ENCODE data around the gene SLC37A1.

Gene SLC37A1

DNA sequence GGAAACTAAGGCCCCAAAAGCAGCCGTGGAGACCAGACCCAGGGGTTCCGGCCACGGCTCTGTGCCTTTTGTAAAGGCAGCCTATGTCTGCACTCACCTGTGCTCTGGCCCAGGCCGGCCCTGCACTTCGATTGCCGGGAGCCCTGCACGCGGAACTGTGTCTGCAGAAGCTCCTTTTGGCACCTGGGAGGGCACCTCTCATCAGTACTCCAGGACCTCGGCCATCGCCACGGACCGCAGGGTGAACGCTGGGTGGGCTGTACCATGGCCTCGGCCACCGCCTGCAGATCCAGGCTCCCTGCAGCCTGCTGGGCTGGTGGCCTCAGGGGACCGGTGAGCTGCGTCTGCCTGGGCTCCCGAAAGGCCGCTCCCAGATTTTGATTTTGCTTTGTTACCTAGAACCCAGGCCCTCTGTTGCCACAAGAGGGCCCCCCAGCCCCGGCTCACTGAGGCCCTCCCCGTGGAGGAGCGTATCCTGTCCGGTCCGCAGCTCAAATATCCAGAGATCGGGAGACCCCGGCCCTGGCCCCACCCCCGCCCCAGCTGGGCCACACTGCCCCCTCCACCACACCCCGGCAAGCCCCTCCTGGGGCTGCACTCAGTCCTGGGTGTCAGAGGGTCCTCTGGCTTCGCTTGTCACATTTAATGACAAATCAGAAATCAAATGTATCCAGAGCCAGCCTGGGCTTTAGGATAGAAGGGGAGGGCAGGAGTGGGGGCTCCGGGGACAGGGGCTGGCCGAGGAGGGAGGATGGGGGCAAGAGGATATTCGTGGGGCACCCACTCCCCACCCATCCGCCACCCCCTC lies 79.6 kb downstream of the SLC37A1 start (continued):
- TF ChIP-seq ZNF48 (tag by site-specific recombination; IDR thresholded peaks at IDR 0.05): no peak
- no peak for TF ChIP-seq SP3 (tag by site-specific recombination; IDR thresholded peaks at IDR 0.05)
- TF ChIP-seq ZNF354C (tag by site-specific recombination; IDR thresholded peaks at IDR 0.05; ENCODE audit: borderline replicate concordance, low read depth): no peak
- TF ChIP-seq ZNF341 (tag by site-specific recombination; IDR thresholded peaks at IDR 0.05; ENCODE audit: low read depth): no peak
- TF ChIP-seq WT1 (tag by site-specific recombination; IDR thresholded peaks at IDR 0.05): no peak
- TF ChIP-seq ZBTB10 (tag by site-specific recombination; IDR thresholded peaks at IDR 0.05): no peak
- TF ChIP-seq ZNF530 (tag by site-specific recombination; IDR thresholded peaks at IDR 0.05; ENCODE audit: low read depth): no peak
- no peak for TF ChIP-seq ZNF510 (tag by site-specific recombination; IDR thresholded peaks at IDR 0.05; ENCODE audit: insufficient replicate concordance)
- no peak for TF ChIP-seq ZNF501 (tag by site-specific recombination; IDR thresholded peaks at IDR 0.05)
- no peak for TF ChIP-seq ZNF174 (tag by site-specific recombination; IDR thresholded peaks at IDR 0.05)
- no peak for TF ChIP-seq ZNF221 (tag by site-specific recombination; IDR thresholded peaks at IDR 0.05; ENCODE audit: borderline replicate concordance)
- TF ChIP-seq MEIS1 (CRISPR knock-in tag; IDR thresholded peaks at IDR 0.05; ENCODE audit: borderline replicate concordance): no peak
- no peak for TF ChIP-seq HOXC10 (CRISPR knock-in tag; IDR thresholded peaks at IDR 0.05)
- TF ChIP-seq ZNF521 (tag by site-specific recombination; IDR thresholded peaks at IDR 0.05): no peak
- TF ChIP-seq, protein P1, sequence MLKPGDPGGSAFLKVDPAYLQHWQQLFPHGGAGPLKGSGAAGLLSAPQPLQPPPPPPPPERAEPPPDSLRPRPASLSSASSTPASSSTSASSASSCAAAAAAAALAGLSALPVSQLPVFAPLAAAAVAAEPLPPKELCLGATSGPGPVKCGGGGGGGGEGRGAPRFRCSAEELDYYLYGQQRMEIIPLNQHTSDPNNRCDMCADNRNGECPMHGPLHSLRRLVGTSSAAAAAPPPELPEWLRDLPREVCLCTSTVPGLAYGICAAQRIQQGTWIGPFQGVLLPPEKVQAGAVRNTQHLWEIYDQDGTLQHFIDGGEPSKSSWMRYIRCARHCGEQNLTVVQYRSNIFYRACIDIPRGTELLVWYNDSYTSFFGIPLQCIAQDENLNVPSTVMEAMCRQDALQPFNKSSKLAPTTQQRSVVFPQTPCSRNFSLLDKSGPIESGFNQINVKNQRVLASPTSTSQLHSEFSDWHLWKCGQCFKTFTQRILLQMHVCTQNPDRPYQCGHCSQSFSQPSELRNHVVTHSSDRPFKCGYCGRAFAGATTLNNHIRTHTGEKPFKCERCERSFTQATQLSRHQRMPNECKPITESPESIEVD (tag by site-specific recombination; IDR thresholded peaks at IDR 0.05): no peak
- TF ChIP-seq ZNF292 (tag by site-specific recombination; IDR thresholded peaks at IDR 0.05; ENCODE audit: borderline replicate concordance, low read depth): no peak
- no peak for TF ChIP-seq ZNF324 (tag by site-specific recombination; IDR thresholded peaks at IDR 0.05)

- Histone ChIP-seq H3K9me3 (ENCODE audit: control insufficient read depth, insufficient read depth, low read depth, low read length) (no peaks in the 10 kb centered on the region; the same call in 1 of the 2 replicates), H3K4me1 (ENCODE audit: control insufficient read depth, insufficient read depth, low read length) (no peaks in the 10 kb centered on the region), H3K4me3 (ENCODE audit: low read depth, low read length) (no peak overlapping the region), H3K36me3 (ENCODE audit: control insufficient read depth in 2 of 2, insufficient read depth in 1 of 2, low read length in 2 of 2) (no peaks in the 10 kb centered on the region), H3K27ac (ENCODE audit: extremely low read depth, low read depth, low read length) (no peak overlapping the region)
- ChIA-PET POLR2A (interaction anchor here (0.6 kb wide), 1 partner anchor 419 kb away, joined by 5 read pairs; no protein-coding TSS in a partner anchor), CTCF (interaction anchor here (0.6 to 2.2 kb wide), 6 partner anchors 50 to 270 kb away, joined by 3 to 35 read pairs (median 3); no protein-coding TSS in a partner anchor)
- TF ChIP-seq ZNF670 (tag by site-specific recombination; IDR thresholded peaks at IDR 0.05; ENCODE audit: low read depth) (no peak), ZNF449 (tag by site-specific recombination; IDR thresholded peaks at IDR 0.05) (no peak), ZNF37A (tag by site-specific recombination; IDR thresholded peaks at IDR 0.05) (no peak), ZNF76 (tag by site-specific recombination; IDR thresholded peaks at IDR 0.05; ENCODE audit: borderline replicate concordance, low read depth) (no peak)
Measured at GRCh38 chr21:42594616-42595282, 81.1 kb downstream of the SLC37A1 start.
